H1 (cell line): ENCODE results near the gene ENOSF1. TPM values are rescaled to one million over a fixed set of nuclear protein-coding genes. Genes with fewer than 3 reads are reported as not detected.

ENCODE experiments used
- CTCF ChIA-PET: fragments of 300-600 bp; sonication (Branson Sonifier 250); formaldehyde crosslinking; loops from one replicate; lab custom pipeline; 2021; ENCODE audit not compliant: partially characterized antibody; lab: Charles Lee
- POLR2A ChIA-PET: fragments of 300-600 bp; sonication (Branson Sonifier 250); formaldehyde crosslinking; loops from one replicate; lab custom pipeline; 2021; ENCODE audit warnings: inconsistent platforms; ENCODE audit not compliant: partially characterized antibody; lab: Charles Lee
- DNase-seq, 2 experiments: peaks; one replicate each; pipeline versions ENCODE4 v3.0.0 to v3.0.0-alpha.2; 2010 to 2022; ENCODE audit warnings: low spot score in 2 of 2, low read depth in 1 of 2, mixed read lengths in 1 of 2
- FAIRE-seq: peaks from 2 replicates; lab custom pipeline; 2011; peaks lifted over from hg19 to GRCh38; lab: Jason Lieb, UNC
- H2AFZ ChIP-seq: 2 replicates; pipeline ENCODE4 v1.8.1; 2012; ENCODE audit warnings: low read length, inconsistent platforms
- H2AK5ac ChIP-seq: 2 replicates; pipeline ENCODE4 v1.6.1; 2013; ENCODE audit warnings: low read depth, low read length
- H2BK120ac ChIP-seq: replicated peaks from 2 replicates; pipeline ENCODE3; 2013; ENCODE audit warnings: low read depth, low read length, inconsistent platforms
- H2BK12ac ChIP-seq: 2 replicates; pipeline ENCODE4 v1.6.1; 2013; ENCODE audit warnings: low read depth, low read length
- H2BK15ac ChIP-seq: 2 replicates; pipeline ENCODE4 v1.6.1; 2013; ENCODE audit warnings: low read length
- H2BK20ac ChIP-seq: 2 replicates; pipeline ENCODE4 v1.6.1; 2013; ENCODE audit warnings: low read length
- H2BK5ac ChIP-seq: 2 replicates; pipeline ENCODE4 v1.6.1; 2013; ENCODE audit warnings: low read depth, low read length
- H3K14ac ChIP-seq: 2 replicates; pipeline ENCODE4 v1.6.1; 2013; ENCODE audit warnings: inconsistent platforms; ENCODE audit not compliant: insufficient read length
- H3K18ac ChIP-seq: 2 replicates; pipeline ENCODE4 v1.6.1; 2013; ENCODE audit warnings: low read length; ENCODE audit errors: extremely low read depth
- H3K23ac ChIP-seq: 2 replicates; pipeline ENCODE4 v1.6.1; 2013; ENCODE audit warnings: inconsistent platforms; ENCODE audit not compliant: insufficient read length
- H3K23me2 ChIP-seq: 2 replicates; pipeline ENCODE4 v1.6.1; 2013; ENCODE audit warnings: low read depth, low read length
- H3K27ac ChIP-seq: 2 replicates; pipeline ENCODE4 v1.6.1; 2011; ENCODE audit warnings: low read depth, low read length, inconsistent platforms
- H3K27me3 ChIP-seq, 4 experiments: replicated peaks in 1 of 4; 1 replicate in 1 of 4; 2 replicates in 3 of 4; pipeline versions ENCODE4 v1.6.1 to v1.8.1; 2011 to 2013; ENCODE audit warnings: low read length in 3 of 4, mild to moderate bottlenecking in 3 of 4, inconsistent platforms in 2 of 4, mixed read lengths in 2 of 4, moderate library complexity in 1 of 4; ENCODE audit not compliant: control insufficient read depth in 3 of 4, insufficient read depth in 3 of 4; ENCODE audit errors: extremely low read depth in 1 of 4
- H3K36me3 ChIP-seq, 4 experiments: 2 replicates each; pipeline versions ENCODE4 v1.6.1 to v1.8.1; 2011 to 2013; ENCODE audit warnings: mild to moderate bottlenecking in 4 of 4, low read length in 3 of 4, moderate library complexity in 2 of 4, control low read depth in 1 of 4, inconsistent platforms in 1 of 4; ENCODE audit not compliant: insufficient read depth in 4 of 4, control insufficient read depth in 2 of 4
- H3K4ac ChIP-seq: replicated peaks from 2 replicates; pipeline ENCODE3; 2013; ENCODE audit warnings: low read length, low read depth, mixed read lengths, inconsistent platforms; ENCODE audit not compliant: insufficient read length
- H3K4me1 ChIP-seq, 4 experiments: replicated peaks in 1 of 4; 1 replicate in 1 of 4; 2 replicates in 3 of 4; pipeline versions ENCODE4 v1.6.1 to v1.8.1; 2011 to 2013; ENCODE audit warnings: low read length in 3 of 4, inconsistent platforms in 2 of 4, mixed read lengths in 1 of 4; ENCODE audit not compliant: insufficient read depth in 4 of 4, control insufficient read depth in 3 of 4
- H3K4me2 ChIP-seq, 2 experiments: 2 replicates each; pipeline versions ENCODE4 v1.6.1 to v1.8.1; 2011 to 2013; ENCODE audit warnings: low read depth in 2 of 2, low read length in 2 of 2, control low read depth in 1 of 2, inconsistent platforms in 1 of 2, mild to moderate bottlenecking in 1 of 2; ENCODE audit not compliant: insufficient read depth in 1 of 2
- H3K4me3 ChIP-seq, 4 experiments: fragments of 200-600, 300-600 bp in 1 of 4; sonication (generic), shearing (Covaris generic), sonication (Bioruptor Twin) in 1 of 4; 2 replicates each; pipeline versions ENCODE4 v1.5.1 to v1.8.1; 2011 to 2016; ENCODE audit warnings: low read length in 4 of 4, low read depth in 3 of 4, control low read depth in 2 of 4, inconsistent platforms in 2 of 4, mild to moderate bottlenecking in 2 of 4, mixed read lengths in 1 of 4, moderate library complexity in 1 of 4; ENCODE audit not compliant: insufficient read depth in 2 of 4; ENCODE audit errors: extremely low read depth in 1 of 4
- H3K56ac ChIP-seq: replicated peaks from 2 replicates; pipeline ENCODE3; 2013; ENCODE audit warnings: low read depth, mild to moderate bottlenecking, mixed read lengths, low read length, inconsistent platforms; ENCODE audit not compliant: insufficient read length
- H3K79me1 ChIP-seq: 2 replicates; pipeline ENCODE4 v1.6.1; 2013; ENCODE audit warnings: low read depth, low read length, control low read depth
- H3K79me2 ChIP-seq, 2 experiments: 2 replicates each; pipeline versions ENCODE4 v1.6.1 to v1.8.1; 2012 to 2013; ENCODE audit warnings: low read length in 2 of 2, mild to moderate bottlenecking in 2 of 2, inconsistent platforms in 1 of 2; ENCODE audit not compliant: insufficient read depth in 2 of 2, control insufficient read depth in 1 of 2
- H3K9ac ChIP-seq, 4 experiments: replicated peaks in 1 of 4; 1 replicate in 1 of 4; 2 replicates in 3 of 4; pipeline versions ENCODE4 v1.6.1 to v1.8.1; 2011 to 2013; ENCODE audit warnings: low read depth in 3 of 4, low read length in 3 of 4, control low read depth in 2 of 4, mild to moderate bottlenecking in 2 of 4, moderate library complexity in 2 of 4, inconsistent platforms in 1 of 4; ENCODE audit errors: extremely low read depth in 1 of 4
- H3K9me3 ChIP-seq, 2 experiments: 2 replicates each; pipeline versions ENCODE4 v1.6.1 to v1.8.1; 2012 to 2013; ENCODE audit warnings: mild to moderate bottlenecking in 2 of 2, moderate library complexity in 2 of 2, control low read depth in 1 of 2, inconsistent platforms in 1 of 2, low read depth in 1 of 2, low read length in 1 of 2, mixed read lengths in 1 of 2; ENCODE audit not compliant: insufficient read depth in 2 of 2
- H4K20me1 ChIP-seq, 2 experiments: replicated peaks in 1 of 2; 2 replicates each; pipeline versions ENCODE3 to v1.8.1; 2011 to 2013; ENCODE audit warnings: inconsistent platforms in 2 of 2, low read length in 2 of 2, mild to moderate bottlenecking in 1 of 2; ENCODE audit not compliant: insufficient read depth in 2 of 2, control insufficient read depth in 1 of 2
- H4K5ac ChIP-seq: 2 replicates; pipeline ENCODE4 v1.6.1; 2013; ENCODE audit warnings: low read length, low read depth, mixed read lengths, inconsistent platforms; ENCODE audit not compliant: insufficient read length
- H4K8ac ChIP-seq: 2 replicates; pipeline ENCODE4 v1.8.0; 2013; ENCODE audit warnings: mild to moderate bottlenecking, moderate library complexity, low read length, inconsistent platforms; ENCODE audit not compliant: insufficient read depth; ENCODE audit errors: extremely low read depth
- H4K91ac ChIP-seq: replicated peaks from 2 replicates; pipeline ENCODE3; 2013; ENCODE audit warnings: low read length, mixed read lengths, inconsistent platforms; ENCODE audit not compliant: insufficient read length
- ATF3 ChIP-seq: IDR thresholded peaks from 2 replicates; pipeline ENCODE4 v1.6.1; 2011; ENCODE audit warnings: low read depth, mild to moderate bottlenecking, low read length; ENCODE audit not compliant: insufficient read depth
- CHD1 ChIP-seq: IDR thresholded peaks from 2 replicates; pipeline ENCODE4 v1.6.1; 2012; ENCODE audit warnings: low read depth, low read length, improper control_type of control experiment
- FOSL1 ChIP-seq: IDR thresholded peaks from 2 replicates; pipeline ENCODE4 v1.6.1; 2011; ENCODE audit warnings: mild to moderate bottlenecking, low read depth, low read length, moderate library complexity; ENCODE audit not compliant: insufficient read depth
- SIRT6 ChIP-seq: IDR thresholded peaks from one replicate; pipeline ENCODE4 v1.7.1; 2012; ENCODE audit warnings: low read length, inconsistent platforms
- TCF12 ChIP-seq: IDR thresholded peaks from 2 replicates; pipeline ENCODE4 v1.6.1; 2011; ENCODE audit warnings: low read depth, mild to moderate bottlenecking, low read length
- TEAD4 ChIP-seq: IDR thresholded peaks from 2 replicates; pipeline ENCODE4 v1.6.1; 2012; ENCODE audit warnings: low read depth, low read length, inconsistent platforms, mixed read lengths
- polyA plus RNA-seq, 7 experiments: library from polyadenylated mRNA; depleted of rRNA in 3 of 7; stranded (reverse) in 5 of 7; unstranded in 2 of 7; fragments of >200 nt in 5 of 7; fragments of 200-250 nt in 2 of 7; gene quantifications; 1 replicate in 5 of 7; 2 replicates in 1 of 7; 4 replicates in 1 of 7; pipeline versions ENCODE4 v1.2.1 to v1.2.3, GENCODE V29; 2011 to 2013; ENCODE audit warnings: missing spikeins in 2 of 7, mixed read lengths in 2 of 7
- total RNA-seq: library from RNA; stranded (reverse); fragmentation: NEBNext Ultra II Directional; extraction: Animal tissue kit (Norgen Biotek cat#: 25700); gene quantifications from 2 replicates; pipeline ENCODE4 v1.2.1, GENCODE V29; 2021

The ENOSF1 gene
- total and polyA plus RNA-seq, 2 of the 8 experiments (the other 6 are each of a cell fraction or from before 2014, with no cell fraction given), result 15.4 to 26.4 TPM

- H2BK120ac ChIP-seq, result no peak overlapping the region
- no peaks in the 10 kb centered on the region for H3K9me3 ChIP-seq
- no peak overlapping the region for H2BK5ac ChIP-seq
Measured at GRCh38 chr18:730692-731091, 18.3 kb upstream of the ENOSF1 start.

More at GRCh38 chr18:730692-731091, 18.3 kb upstream of the ENOSF1 start:
- ChIA-PET CTCF (interaction anchor here (0.7 to 3.3 kb wide), 6 partner anchors 9 to 100 kb away, joined by 3 to 16 read pairs (median 4); no protein-coding TSS in a partner anchor), POLR2A (no interaction called here)
- H3K9ac ChIP-seq, result no peak overlapping the region
- H3K27me3 ChIP-seq, result no peaks in the 10 kb centered on the region
- no peak overlapping the region for H2BK12ac ChIP-seq
- no peak overlapping the region for H4K5ac ChIP-seq
- FAIRE-seq (no peak), DNase-seq (no peak)
- no peak for TF ChIP-seq CHD1
- no peak for TF ChIP-seq ATF3
- TF ChIP-seq FOSL1, result no peak
- TF ChIP-seq TCF12, result no peak
- no peak for TF ChIP-seq TEAD4
- TF ChIP-seq SIRT6, result no peak
- H3K4me2 ChIP-seq, result no peak overlapping the region
- H3K79me1 ChIP-seq, result no peaks in the 10 kb centered on the region
- H3K4me1 ChIP-seq, result no peaks in the 10 kb centered on the region
- H2BK15ac ChIP-seq, result no peak overlapping the region
- no peak overlapping the region for H2AFZ ChIP-seq
- H3K14ac ChIP-seq, result no peak overlapping the region
- H3K23me2 ChIP-seq, result no peaks in the 10 kb centered on the region
- H2AK5ac ChIP-seq, result no peak overlapping the region
- no peak overlapping the region for H3K27ac ChIP-seq
- H4K91ac ChIP-seq, result no peak overlapping the region
- no peak overlapping the region for H3K4me3 ChIP-seq
- H3K4ac ChIP-seq, result no peak overlapping the region
- peaks cover 0 to 12% (median 3%) of the 10 kb centered on the region in 4 experiments; a peak in 2 of 8 replicates for H3K36me3 ChIP-seq
- H4K8ac ChIP-seq, result no peak overlapping the region
- no peak overlapping the region for H2BK20ac ChIP-seq
- no peak overlapping the region for H3K23ac ChIP-seq
- H4K20me1 ChIP-seq, result no peaks in the 10 kb centered on the region
- H3K56ac ChIP-seq, result no peak overlapping the region
- no peaks in the 10 kb centered on the region for H3K79me2 ChIP-seq
- no peak overlapping the region for H3K18ac ChIP-seq
